ENCODE measurements around the gene ZNF813. TPM values are rescaled to one million over a fixed set of nuclear protein-coding genes. Genes with fewer than 3 reads are reported as not detected.
"Not testable (repeated sequence)": the region's sequence is repeated elsewhere in the genome, so short reads cannot be mapped to it uniquely, and the experiment has no call there.

ZNF813 gene
- total RNA-seq (1 to 10 TPM; 1.4 to 2.4 (median 1.8) TPM), polyA plus RNA-seq (0.86 TPM)
- long read RNA-seq, donor 1 = 0 reads
- long read RNA-seq, donor 2 = 0 reads
- long read RNA-seq, donor 3, full-length matches to known transcripts = 3 of 3 reads
- long read RNA-seq, donor 3, partial matches to known transcripts = 0 of 3 reads
- long read RNA-seq, donor 3, other reads (novel, unspliced or antisense) = 0 of 3 reads
- long read RNA-seq, donor 4, full-length matches to known transcripts = 1 of 1 reads
- long read RNA-seq, donor 4, partial matches to known transcripts = 0 of 1 reads
- long read RNA-seq, donor 4, other reads (novel, unspliced or antisense) = 0 of 1 reads

GRCh38 chr19:53467485-53468262, at the start of gene ZNF813:
Gene ZNF813 (plus strand): TSS chr19:53467733. CDS start chr19:53483823, 16,090 bp downstream.
- H3K27me3 ChIP-seq (ENCODE audit: control insufficient read depth, insufficient read depth) = no peaks in the 10 kb centered on the region
- no peaks in the 10 kb centered on the region for H3K9me3 ChIP-seq (ENCODE audit: control insufficient read depth, low read length)
- ATAC-seq = peak; percentile 98 to 99
- under 1% methylated on average over 53 of the region's 55 CpGs for WGBS
- H3K4me3 ChIP-seq (ENCODE audit: low read length) = peak within 1 kb of the TSS; percentile 94
- peak within 1 kb of the TSS; percentile 84 for H3K27ac ChIP-seq (ENCODE audit: low read length)
- no peaks in the 10 kb centered on the region for H3K4me1 ChIP-seq (ENCODE audit: control insufficient read depth, insufficient read depth, low read length)
- intact Hi-C loops (cut with DNase I) = no loop called here
- peak; percentile 95 to 99 (median 99) for DNase-seq

GRCh38 chr19:53420520-53421315, 46.8 kb upstream of the ZNF813 start:
- not testable (repeated sequence) for H3K4me3 ChIP-seq (ENCODE audit: low read length); H3K27ac ChIP-seq (ENCODE audit: low read length); H3K9me3 ChIP-seq (ENCODE audit: control insufficient read depth, low read length); DNase-seq; H3K4me1 ChIP-seq (ENCODE audit: control insufficient read depth, insufficient read depth, low read length); H3K27me3 ChIP-seq (ENCODE audit: control insufficient read depth, insufficient read depth); ATAC-seq
- 61% methylated on average over 11 of the region's 11 CpGs for WGBS
- intact Hi-C loops (cut with DNase I) = loop anchor here in 2 of 4 donors (10.0 kb wide), 2 partner anchors 94 to 324 kb away; no protein-coding TSS in a partner anchor

- Histone ChIP-seq H3K27me3 (ENCODE audit: control insufficient read depth, insufficient read depth) (no peaks in the 10 kb centered on the region), H3K9me3 (ENCODE audit: control insufficient read depth, low read length) (no peaks in the 10 kb centered on the region), H3K4me3 (ENCODE audit: low read length) (no peak overlapping the region), H3K27ac (ENCODE audit: low read length) (no peak overlapping the region), H3K4me1 (ENCODE audit: control insufficient read depth, insufficient read depth, low read length) (peaks cover 1% of the 10 kb centered on the region)
- intact Hi-C loops (cut with DNase I) = loop anchor here in 2 of 4 donors (10.0 kb wide), 2 partner anchors 92 to 322 kb away; no protein-coding TSS in a partner anchor
- ATAC-seq (no peak), DNase-seq (no peak)
- 59% methylated on average over 5 of the region's 5 CpGs for WGBS
These were observed 45.0 kb upstream of the ZNF813 start for GRCh38 chr19:53422551-53422950.

GRCh38 chr19:53423074-53423473, 44.5 kb upstream of the ZNF813 start:
- H3K27me3 ChIP-seq (ENCODE audit: control insufficient read depth, insufficient read depth); H3K4me1 ChIP-seq (ENCODE audit: control insufficient read depth, insufficient read depth, low read length); H3K4me3 ChIP-seq (ENCODE audit: low read length); H3K9me3 ChIP-seq (ENCODE audit: control insufficient read depth, low read length); H3K27ac ChIP-seq (ENCODE audit: low read length); DNase-seq: not testable (repeated sequence)
- WGBS = 8% methylated on average over 4 of the region's 13 CpGs
- intact Hi-C loops (cut with DNase I) = loop anchor here in 2 of 4 donors (10.0 kb wide), 2 partner anchors 92 to 322 kb away; no protein-coding TSS in a partner anchor
- peak; percentile 43 to 48 for ATAC-seq

- ATAC-seq = peak; percentile 69 to 76
- WGBS = 30% methylated on average over 8 of the region's 8 CpGs
- intact Hi-C loops (cut with DNase I) = loop anchor here in 2 of 4 donors (10.0 kb wide), 2 partner anchors 91 to 321 kb away; no protein-coding TSS in a partner anchor
These were observed 43.9 kb upstream of the ZNF813 start for GRCh38 chr19:53423680-53424079.

GRCh38 chr19:53424968-53425597, 42.5 kb upstream of the ZNF813 start:
- Histone ChIP-seq H3K9me3 (ENCODE audit: control insufficient read depth, low read length) (no peaks in the 10 kb centered on the region), H3K4me1 (ENCODE audit: control insufficient read depth, insufficient read depth, low read length) (peaks cover 1% of the 10 kb centered on the region), H3K27me3 (ENCODE audit: control insufficient read depth, insufficient read depth) (no peaks in the 10 kb centered on the region), H3K27ac (ENCODE audit: low read length) (no peak overlapping the region), H3K4me3 (ENCODE audit: low read length) (no peak overlapping the region)
- 20% methylated on average over 9 of the region's 9 CpGs for WGBS
- ATAC-seq (peak; percentile 90 to 92), DNase-seq (peak; percentile 75 to 88 (median 81))
- intact Hi-C loops (cut with DNase I) = loop anchor here in 2 of 4 donors (10.0 kb wide), 2 partner anchors 90 to 320 kb away; no protein-coding TSS in a partner anchor

More at GRCh38 chr19:53423680-53424079, 43.9 kb upstream of the ZNF813 start:
- H3K4me3 ChIP-seq (ENCODE audit: low read length); H3K4me1 ChIP-seq (ENCODE audit: control insufficient read depth, insufficient read depth, low read length); H3K27ac ChIP-seq (ENCODE audit: low read length); H3K9me3 ChIP-seq (ENCODE audit: control insufficient read depth, low read length); H3K27me3 ChIP-seq (ENCODE audit: control insufficient read depth, insufficient read depth); DNase-seq: not testable (repeated sequence)

- DNase-seq = peak; percentile 95 to 98 (median 98)
- WGBS = 1% methylated on average over 46 of the region's 46 CpGs
- Histone ChIP-seq H3K4me3 (ENCODE audit: low read length) (peak within 1 kb of the TSS; percentile 73), H3K27me3 (ENCODE audit: control insufficient read depth, insufficient read depth) (no peaks in the 10 kb centered on the region), H3K4me1 (ENCODE audit: control insufficient read depth, insufficient read depth, low read length) (no peaks in the 10 kb centered on the region), H3K27ac (ENCODE audit: low read length) (peak within 1 kb of the TSS; percentile 49), H3K9me3 (ENCODE audit: control insufficient read depth, low read length) (no peaks in the 10 kb centered on the region)
- peak; percentile 100 for ATAC-seq
- intact Hi-C loops (cut with DNase I) = no loop called here
These were observed 36.0 kb upstream of the ZNF813 start, which contains the start of gene ZNF761 for GRCh38 chr19:53431399-53432087. Gene ZNF761 (plus strand): TSS chr19:53431984. CDS start chr19:53447269, 15,285 bp downstream.

GRCh38 chr19:53432088-53432661, 35.4 kb upstream of the ZNF813 start:
- peak overlapping the region; percentile 49 for H3K27ac ChIP-seq (ENCODE audit: low read length)
- H3K9me3 ChIP-seq (ENCODE audit: control insufficient read depth, low read length) = no peaks in the 10 kb centered on the region
- under 1% methylated on average over 30 of the region's 30 CpGs for WGBS
- H3K27me3 ChIP-seq (ENCODE audit: control insufficient read depth, insufficient read depth) = no peaks in the 10 kb centered on the region
- H3K4me1 ChIP-seq (ENCODE audit: control insufficient read depth, insufficient read depth, low read length) = no peaks in the 10 kb centered on the region
- intact Hi-C loops (cut with DNase I) = no loop called here
- DNase-seq (peak; percentile 60 to 76 (median 70)), ATAC-seq (peak; percentile 52 to 71)
- H3K4me3 ChIP-seq (ENCODE audit: low read length) = peak overlapping the region; percentile 73

GRCh38 chr19:53443809-53444208, 23.7 kb upstream of the ZNF813 start:
- H3K4me3 ChIP-seq (ENCODE audit: low read length); ATAC-seq; H3K27me3 ChIP-seq (ENCODE audit: control insufficient read depth, insufficient read depth); H3K9me3 ChIP-seq (ENCODE audit: control insufficient read depth, low read length); H3K27ac ChIP-seq (ENCODE audit: low read length); H3K4me1 ChIP-seq (ENCODE audit: control insufficient read depth, insufficient read depth, low read length); DNase-seq; intact Hi-C loops (cut with DNase I): not testable (repeated sequence)
- WGBS = 73% methylated on average over 2 of the region's 2 CpGs
